ENCODE results near the gene ZNF396.

- no peak for TF ChIP-seq CTCF (IDR thresholded peaks at IDR 0.05; ENCODE audit: low read depth, low read length)
- TF ChIP-seq EZH2phosphoT487 (IDR thresholded peaks at IDR 0.05; ENCODE audit: low read depth): no peak
Measured at GRCh38 chr18:35410561-35410960, 33.4 kb upstream of the ZNF396 start.

Measured in OCI-LY3 (cell line).